Cardiac ventricle fibroblast (primary cell): ENCODE results near the gene CHI3L2. TPM values are rescaled to one million over a fixed set of nuclear protein-coding genes. Genes with fewer than 3 reads are reported as not detected.

Experiments used
- total RNA-seq: library from RNA; depleted of rRNA; stranded (reverse); fragments of >200 nt; gene quantifications from 2 replicates; pipeline ENCODE4 v1.2.3, GENCODE V29; 2015

Gene CHI3L2, protein sequence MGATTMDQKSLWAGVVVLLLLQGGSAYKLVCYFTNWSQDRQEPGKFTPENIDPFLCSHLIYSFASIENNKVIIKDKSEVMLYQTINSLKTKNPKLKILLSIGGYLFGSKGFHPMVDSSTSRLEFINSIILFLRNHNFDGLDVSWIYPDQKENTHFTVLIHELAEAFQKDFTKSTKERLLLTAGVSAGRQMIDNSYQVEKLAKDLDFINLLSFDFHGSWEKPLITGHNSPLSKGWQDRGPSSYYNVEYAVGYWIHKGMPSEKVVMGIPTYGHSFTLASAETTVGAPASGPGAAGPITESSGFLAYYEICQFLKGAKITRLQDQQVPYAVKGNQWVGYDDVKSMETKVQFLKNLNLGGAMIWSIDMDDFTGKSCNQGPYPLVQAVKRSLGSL
- 86.1 and 90.7 TPM in 2 replicates for total RNA-seq

DNA sequence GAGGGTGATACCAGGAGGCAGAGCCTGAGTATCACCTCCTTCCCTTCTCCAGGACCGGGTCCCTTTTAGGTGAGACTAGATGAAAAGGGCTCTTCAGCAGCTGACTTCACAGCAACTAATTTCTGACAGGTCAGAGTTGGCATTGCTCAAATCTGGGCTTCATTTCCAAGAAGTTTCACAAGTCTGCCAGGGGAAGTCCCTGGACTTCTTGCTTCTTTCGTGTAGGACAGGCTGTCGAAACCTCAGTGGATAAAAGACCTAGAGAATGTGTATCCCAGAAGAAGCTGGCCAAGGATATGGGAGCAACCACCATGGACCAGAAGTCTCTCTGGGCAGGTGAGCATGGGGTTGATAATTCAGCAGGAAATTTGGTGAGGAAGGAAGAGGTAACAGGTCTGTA, at the start of gene CHI3L2:
TSS of gene CHI3L2 (plus strand) at position 280 of the 400 bp plus-strand sequence. CDS start at position 297, 17 bp downstream.

DNA sequence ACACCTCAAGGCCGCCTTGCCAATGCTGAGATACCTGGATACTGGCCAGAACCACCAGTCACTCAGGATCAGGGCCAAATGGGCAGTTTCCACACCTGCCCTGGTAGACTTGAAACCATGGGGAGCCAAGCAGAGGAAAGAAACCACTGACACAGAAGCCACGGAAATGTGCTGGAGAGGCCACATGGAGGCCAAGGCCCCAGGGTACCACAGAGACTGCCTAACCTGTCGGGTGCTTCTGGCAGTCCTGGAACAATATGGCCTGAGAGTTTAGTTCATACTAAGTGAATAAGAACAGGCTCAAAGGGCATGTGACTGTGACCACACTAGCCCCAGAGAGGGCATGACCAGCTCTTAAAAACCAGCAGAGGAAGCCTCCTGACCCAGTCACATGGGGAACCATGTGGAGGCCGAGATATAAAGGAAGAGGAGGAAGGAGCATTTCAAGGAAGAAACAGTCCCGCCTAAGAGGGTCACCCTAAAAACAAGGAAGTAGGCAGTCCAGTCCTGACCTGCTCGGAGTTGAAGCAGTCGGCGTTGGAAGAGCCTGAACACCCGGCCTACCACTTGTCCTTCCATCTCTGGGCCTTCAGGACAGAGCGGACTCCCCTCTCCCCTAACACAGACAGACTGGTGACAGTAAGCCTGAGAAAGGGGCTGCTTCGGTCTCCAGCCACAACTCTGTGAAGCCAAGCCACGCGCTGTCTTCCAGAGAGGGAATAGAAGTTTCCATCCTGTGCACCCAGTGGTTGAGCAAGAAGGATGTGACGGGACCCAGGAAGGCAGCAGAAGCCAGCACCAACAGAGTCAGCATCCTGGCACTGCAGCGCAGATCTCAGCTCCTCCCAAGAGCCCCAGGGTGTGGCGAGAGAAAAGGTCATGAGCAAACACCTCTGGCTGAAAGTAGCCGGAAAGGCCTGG, 27.4 kb upstream of the CHI3L2 start, which contains the start of gene DENND2D:
TSS of gene DENND2D (minus strand) at position 766 of the 921 bp plus-strand sequence. CDS start at position 579, 187 bp downstream.

DNA sequence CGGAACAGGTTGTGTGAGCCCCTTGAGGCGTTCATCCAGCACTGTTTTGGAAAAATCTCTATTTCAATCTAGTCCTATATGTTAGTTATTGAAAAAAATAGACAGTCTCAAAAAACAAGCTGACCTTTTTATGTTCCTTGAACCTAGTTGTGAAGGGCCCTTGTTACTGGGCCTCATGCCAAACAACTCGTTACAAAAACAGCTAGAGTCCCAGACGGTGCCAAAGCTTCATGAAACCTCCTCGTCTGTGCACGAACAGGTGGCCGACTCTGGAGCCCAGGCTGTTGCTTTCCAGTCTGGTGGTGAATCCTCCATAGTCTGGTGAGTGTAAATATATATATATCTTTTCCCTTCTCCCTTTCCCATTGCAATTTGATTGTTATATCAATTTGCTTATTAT, 63.1 kb downstream of the CHI3L2 start, which contains the start of gene CHIA:
TSS of gene CHIA (plus strand) at position 222 of the 400 bp plus-strand sequence. CDS start 19,617 bp downstream, outside the sequence.

Other genes starting within 250 kb of the CHI3L2 start
- gene DRAM2, start 87.6 kb upstream of the CHI3L2 start, total RNA-seq: 30.4 and 34.8 TPM in 2 replicates
- gene CEPT1, start 87.5 kb upstream of the CHI3L2 start, total RNA-seq: 23.7 and 28.6 TPM in 2 replicates
- gene DENND2D, start 27.1 kb upstream of the CHI3L2 start, total RNA-seq: 5.0 and 6.5 TPM in 2 replicates
- gene CHIA, start 63.1 kb downstream of the CHI3L2 start, total RNA-seq: not detected in 2 replicates
- 0.59 and 0.94 TPM in 2 replicates for gene OVGP1, start 200.0 kb downstream of the CHI3L2 start, total RNA-seq
- gene WDR77, start 221.5 kb downstream of the CHI3L2 start, total RNA-seq: 23.1 and 28.1 TPM in 2 replicates
- 144 and 198 TPM in 2 replicates for gene ATP5PB, start 221.8 kb downstream of the CHI3L2 start, total RNA-seq
- gene C1orf162, start 246.3 kb downstream of the CHI3L2 start, total RNA-seq: 0.05 and 0.19 TPM in 2 replicates